HG03469 (cell line): ENCODE measurements around the gene RNF144A.
"Not testable (repeated sequence)": the region's sequence is repeated elsewhere in the genome, so short reads cannot be mapped to it uniquely, and the experiment has no call there.

Source experiments
- ATAC-seq: cut with Tn5 transposase; IDR thresholded peaks from one replicate; pipeline ENCODE4 v1.9.1; 2021; ENCODE audit warnings: mild to moderate bottlenecking, moderate library complexity, moderate number of reproducible peaks; ENCODE audit not compliant: unreplicated experiment

RNF144A gene

DNA sequence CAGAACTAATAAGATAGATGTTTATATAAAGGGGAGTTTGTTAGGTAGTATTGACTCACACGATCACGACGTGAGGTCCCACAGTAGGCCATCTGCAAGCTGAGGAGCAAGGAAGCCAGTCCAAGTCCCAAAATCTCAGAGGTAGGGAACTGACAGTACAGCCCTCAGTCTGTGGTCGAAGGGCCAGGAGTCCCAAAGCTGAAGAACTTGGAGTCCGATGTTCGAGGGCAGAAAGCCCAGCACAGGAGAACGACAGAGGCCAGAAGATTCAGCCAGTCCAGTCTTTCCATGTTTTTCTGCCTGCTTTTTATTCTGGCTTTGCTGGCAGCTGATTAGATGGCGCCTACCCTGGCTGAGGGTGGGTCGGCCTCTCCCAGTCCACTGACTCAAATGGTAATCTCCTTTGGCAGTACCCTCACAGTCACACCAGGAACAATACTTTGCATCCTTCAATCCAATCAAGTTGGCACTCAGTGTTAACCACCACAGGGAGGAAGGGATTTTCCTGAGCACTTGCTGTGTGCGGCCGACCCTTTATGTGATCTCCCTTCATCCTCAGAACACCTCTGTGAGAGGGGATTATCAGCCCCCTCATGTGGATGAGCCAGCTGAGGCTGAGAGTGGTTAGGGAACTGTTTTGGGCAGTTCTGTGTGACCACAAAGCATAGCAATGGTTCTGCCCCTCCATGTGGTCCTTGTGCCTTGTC is 78.3 kb downstream of the RNF144A start:
- no peak for ATAC-seq

DNA sequence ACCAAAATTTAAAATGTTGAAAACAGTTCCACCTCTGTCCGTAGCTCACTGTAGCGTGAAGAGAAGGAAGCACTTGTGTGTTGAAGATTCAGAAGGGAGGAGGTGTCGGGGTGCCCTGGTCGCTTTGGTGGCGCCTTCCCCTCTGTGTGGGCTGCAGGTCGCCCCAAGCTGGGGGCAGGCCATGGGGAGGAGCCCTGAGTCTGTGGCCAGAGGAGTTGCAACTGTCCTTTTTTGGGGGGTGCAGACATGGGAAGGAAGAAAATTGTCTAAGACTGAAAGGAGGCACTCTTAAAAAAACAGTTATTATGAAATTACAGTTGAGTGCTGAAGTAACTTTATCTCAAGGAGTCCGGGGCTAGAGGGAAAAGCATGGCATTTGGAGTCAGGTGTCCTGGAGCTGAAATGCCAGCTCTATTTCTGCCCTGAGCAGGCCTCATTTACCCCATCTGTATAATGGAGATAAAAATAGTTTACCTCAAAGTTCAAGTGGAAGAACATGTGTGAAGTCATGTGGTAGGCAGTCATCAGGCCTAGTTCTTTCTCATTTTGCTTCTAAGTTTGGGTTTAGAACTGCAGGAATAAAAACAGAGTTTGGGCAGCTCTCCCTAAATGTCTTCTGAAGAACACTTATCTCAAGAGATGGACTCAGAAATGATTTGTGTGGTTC is 82.1 kb downstream of the RNF144A start:
- peak; percentile 81 for ATAC-seq

DNA sequence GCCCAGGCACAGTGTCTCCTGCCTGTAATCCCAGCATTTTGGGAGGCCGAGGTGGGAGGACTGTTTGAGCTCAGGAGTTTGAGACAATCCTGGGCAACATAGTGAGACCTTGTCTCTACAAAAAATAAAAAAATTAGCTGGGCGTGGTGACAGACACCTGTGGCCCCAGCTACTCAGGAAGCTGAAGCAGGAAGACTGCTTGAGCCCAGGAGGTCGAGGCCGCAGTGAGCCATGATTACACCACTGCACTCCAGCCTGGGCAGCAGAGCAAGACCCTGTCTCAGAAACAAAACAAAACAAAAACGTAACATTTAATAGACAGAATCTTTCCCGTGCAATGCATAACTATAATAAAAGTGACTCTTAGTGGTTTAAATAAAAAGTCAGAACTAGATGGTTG is 84.2 kb downstream of the RNF144A start:
- not testable (repeated sequence) for ATAC-seq

DNA sequence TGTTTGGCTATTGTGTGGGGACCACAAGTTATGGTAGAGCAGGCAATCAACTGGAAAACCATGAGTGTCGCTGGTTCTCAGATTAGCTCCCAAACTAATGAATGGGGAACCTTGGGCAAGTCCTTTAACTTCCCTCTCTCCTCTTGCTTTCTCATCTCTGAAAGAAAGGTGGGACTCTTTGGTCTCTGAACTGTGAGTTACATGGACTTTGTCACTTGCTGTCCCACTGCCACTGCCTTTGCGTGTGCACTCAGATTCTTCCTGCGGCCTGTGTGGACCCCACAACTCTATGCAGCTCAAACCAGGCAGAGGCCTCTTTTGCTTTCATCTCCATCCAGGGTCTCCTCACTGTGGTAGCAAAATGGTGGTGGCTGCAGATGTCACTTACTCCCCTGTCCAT is 86.7 kb downstream of the RNF144A start:
- ATAC-seq, result no peak

DNA sequence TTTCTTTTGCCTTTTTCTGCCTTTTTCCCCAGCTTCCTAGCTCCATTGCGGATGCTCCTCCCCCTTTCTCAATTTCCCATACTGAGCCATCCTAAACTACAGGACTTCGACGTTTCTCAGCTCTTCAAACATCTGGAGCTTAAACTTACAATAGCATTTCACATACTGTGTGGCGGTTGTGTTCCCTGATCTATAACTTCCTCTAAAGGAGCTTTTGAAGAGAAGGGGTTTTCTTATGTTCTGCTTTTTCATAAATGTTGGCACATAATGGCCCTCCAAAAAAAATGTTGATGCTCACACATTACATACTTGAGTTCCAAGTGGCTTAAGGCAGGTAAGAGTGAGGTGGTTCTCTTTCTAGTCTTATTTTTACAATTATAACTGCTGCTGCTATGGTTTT is 87.4 kb downstream of the RNF144A start:
- no peak for ATAC-seq

DNA sequence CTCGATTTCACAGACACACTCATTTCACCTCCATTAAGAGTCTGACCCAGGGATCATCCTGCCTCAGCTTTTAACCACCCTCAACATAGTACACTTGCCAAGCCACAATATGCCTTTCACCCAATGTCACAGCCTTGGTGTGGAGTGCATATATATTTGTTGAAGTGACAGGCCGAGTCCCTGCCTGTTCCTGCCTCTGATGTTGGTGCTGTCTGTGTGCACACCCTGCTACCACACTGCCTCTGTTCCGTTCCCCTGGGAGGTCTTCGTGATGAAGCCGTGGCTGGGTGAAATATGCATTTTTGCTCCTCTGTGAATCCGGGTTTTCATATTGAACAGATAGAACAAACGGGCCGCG is 90.3 kb downstream of the RNF144A start:
- ATAC-seq, result no peak

DNA sequence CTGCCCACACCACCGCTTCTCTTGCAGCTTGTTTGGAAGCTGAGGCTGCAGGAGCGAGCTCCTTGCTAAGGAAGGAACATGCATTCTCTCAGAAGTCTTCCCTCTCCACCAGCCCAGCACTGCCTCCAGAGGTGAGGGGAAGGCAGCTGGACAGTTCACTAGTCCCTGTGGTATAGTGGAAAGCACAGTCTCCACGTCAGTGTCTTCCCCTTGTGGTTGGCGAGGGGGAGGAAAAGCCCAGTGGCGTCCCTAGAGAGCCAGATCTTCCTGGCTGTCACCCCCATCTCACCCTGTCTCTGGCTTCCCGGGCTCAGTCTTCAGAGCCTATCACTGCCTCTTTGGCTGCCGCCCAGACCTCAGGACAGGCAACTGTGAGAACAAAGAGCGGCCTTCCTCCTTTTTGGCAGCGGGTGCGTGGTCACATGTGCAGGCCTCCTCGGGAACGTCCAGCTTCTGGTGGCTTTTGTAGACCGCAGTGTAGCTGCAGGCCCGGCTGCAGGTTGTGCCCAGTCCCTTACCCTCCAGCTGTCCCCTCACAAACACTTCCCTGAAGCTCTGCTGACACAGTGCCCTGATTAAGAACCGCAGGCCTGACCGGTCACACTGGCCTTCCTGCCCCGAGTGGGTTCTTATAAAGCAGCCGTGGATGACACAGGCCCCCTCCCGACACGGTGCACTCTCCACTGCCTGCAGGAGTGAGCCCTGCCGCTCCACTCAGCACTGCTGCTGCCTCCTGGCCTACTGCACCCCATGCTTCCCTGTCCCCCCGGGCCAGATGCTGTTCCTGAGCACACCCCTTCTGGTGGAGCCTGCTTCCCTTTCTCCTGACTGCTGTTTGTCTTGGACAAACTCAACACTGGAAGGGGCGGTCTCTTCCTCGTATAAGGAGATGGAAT is 90.9 kb downstream of the RNF144A start:
- ATAC-seq, result no peak

DNA sequence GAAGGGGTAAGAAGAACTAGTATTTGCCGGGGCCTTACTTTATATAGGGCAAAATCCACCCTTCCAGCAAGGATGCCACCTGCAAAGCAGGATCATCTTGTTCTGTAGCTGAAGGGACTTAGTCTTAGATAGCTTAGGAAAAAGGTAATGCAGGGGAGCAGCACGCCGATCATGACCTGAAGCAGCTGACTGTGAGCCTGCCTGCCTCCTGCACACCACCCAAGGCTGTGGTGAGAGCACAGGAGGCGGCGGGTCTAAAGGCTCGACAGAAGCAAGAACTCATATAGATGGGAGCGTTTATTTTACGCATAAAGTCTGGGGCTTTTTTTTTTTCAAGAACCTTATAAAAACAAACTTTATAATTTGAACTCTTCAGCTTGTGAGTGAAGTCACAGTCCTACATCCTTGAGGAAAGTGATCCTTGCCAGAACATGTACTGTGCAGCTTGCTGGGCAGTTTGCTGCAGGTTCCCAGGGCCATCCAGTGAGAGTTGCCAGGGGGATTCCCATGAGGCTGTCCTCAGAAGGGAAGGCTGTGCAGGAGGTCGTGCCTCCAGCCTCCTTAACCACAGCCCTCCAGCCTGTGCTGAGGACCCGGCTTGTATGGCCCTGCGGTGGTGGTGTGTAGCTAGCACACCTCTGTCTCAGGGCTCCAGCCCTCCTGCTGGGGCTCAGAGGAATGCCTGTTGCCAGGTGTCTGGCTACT is 92.1 kb downstream of the RNF144A start:
- ATAC-seq, result no peak

DNA sequence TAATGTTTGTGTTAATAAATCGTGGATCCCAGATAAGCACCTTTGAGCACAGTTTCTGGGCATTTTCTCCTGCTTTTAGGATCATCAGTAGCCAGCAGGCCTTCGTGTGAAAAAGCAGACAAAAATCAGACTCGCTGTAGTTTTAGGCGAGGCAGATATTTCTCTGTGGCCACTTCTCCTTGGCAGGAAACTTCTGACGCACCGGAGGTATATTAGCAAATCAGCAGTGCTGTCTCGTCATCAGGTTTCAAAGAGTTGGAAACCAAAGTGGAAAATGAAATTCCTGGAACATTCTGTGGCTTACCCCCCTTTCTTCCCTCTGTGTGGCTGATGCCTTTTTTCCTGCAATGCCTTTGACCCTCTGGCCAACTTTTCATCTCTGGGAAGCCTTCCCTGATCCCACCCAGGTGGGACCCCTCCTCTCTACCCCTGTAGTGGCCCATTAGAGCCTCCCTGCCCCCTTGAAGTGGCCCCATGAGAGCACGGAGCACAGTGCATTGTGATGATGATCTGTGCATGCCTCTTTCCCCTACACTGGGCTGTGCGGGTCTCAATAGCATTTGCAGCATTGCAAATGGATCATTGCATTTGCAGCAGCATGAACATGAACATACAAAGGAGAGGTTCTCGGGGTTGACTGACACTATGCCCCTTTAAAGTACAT is 93.3 kb downstream of the RNF144A start:
- ATAC-seq, result no peak

DNA sequence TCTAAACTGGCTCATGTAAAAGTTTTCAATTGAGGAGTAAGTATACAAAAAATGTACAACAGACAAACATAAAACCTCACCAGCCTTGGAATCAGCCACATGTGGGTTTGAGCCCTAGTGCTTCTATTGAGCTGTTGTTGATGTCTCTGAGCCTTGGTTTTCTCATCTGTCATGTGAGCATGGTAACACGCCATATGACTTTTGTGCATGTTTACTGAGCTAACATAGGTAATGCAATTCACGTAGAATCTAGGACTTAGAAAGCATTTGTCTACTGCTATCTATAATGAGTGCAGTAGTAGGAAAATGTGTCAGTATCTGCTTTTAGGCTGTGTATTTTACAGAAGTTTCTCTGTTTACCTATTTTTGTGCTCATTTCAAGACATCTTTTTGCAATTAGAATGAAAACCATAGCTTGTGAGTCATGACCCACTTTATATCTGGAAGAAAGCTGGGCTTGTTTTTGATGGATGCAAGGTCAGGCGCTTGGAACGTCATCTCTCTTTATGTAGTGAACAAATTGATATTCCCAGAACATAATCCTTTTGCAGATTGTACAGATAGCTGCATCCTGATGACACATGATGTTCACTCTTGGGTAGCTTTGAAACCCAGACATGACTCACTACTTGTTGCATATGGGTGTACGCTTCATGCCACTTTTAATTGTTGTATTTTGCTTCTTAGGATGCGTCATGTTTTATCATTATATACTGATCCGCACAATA is 94.3 kb downstream of the RNF144A start:
- no peak for ATAC-seq

DNA sequence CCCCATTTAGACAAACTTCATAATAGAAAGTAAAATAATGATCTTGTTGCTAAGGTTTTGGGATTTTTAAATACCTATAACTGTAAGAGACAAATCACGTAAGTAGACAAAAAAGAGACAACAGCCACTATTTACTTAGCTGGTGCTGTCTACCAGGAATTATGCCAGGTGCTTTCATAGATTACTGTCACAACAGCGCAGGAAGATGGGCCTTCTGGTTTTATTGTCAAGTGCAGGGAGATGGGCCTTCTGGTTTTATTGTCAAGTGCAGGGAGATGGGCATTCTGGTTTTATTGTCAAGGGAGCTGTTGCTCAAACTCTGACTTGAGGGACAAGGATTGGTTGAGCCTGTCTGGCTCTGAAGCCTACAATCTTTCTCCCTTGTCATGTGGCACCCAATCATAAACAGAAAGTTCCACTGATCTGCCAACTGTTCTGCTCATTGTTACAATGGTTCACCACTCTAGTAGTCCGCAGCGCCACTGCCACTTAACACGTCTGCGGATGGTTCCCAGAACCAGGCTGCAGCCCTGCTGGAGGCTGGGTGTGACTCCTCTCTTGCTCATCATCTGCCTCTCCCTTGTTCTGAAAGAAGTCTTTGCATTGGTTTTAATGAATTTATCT is 95.0 kb downstream of the RNF144A start:
- ATAC-seq, result no peak

DNA sequence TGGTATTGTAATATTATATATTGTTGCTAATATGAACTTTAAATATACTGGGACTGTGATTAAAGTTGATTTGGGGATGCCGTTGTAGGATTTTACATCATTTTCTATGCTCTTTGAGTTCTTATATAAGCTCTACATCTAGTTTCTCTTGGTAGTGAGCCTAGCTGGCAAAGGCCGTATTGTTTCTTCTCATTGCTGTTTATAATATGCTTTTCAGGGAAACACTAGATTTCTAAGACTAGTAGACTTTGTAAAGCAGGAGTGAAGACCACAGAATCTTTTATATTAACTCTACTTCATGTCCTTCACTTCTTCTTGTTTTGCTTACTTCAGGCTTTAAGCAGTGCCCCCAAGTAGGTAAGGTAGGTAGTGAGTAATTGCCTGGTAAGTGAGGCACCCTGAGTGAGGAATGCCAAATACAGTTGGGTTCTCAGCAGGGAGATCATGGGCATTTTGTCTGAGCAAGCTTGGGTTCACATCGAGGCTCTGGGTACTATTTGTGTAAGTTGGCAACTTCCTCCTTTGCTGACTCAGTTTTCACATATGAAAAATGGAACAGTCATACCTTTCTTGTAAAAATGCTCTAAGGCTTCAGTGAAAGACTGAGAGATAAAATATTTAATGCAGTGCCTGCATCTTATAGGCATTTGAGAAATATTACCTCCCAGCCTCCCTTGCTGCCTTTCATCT is 96.4 kb downstream of the RNF144A start:
- no peak for ATAC-seq

DNA sequence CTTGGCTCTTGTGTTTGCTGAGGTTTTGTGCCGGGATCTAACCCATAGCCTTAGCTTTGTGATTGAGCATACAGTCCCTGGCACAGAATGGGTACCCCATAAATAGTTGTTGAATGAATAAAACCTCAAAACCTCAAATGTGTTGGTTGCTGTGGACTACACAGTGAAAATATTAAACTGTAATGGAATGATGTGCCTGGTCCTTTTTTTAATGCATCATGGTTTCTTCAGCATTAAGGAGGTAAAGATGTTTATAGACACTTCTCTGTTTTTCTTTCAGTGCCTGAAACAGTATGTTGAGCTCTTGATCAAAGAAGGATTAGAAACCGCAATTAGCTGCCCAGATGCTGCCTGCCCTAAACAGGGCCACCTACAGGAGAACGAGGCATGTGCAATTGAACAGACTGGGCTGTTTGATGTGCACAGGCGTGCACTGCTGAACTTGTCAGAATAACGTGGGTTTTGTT is 97.0 kb downstream of the RNF144A start:
- ATAC-seq, result peak; percentile 58

DNA sequence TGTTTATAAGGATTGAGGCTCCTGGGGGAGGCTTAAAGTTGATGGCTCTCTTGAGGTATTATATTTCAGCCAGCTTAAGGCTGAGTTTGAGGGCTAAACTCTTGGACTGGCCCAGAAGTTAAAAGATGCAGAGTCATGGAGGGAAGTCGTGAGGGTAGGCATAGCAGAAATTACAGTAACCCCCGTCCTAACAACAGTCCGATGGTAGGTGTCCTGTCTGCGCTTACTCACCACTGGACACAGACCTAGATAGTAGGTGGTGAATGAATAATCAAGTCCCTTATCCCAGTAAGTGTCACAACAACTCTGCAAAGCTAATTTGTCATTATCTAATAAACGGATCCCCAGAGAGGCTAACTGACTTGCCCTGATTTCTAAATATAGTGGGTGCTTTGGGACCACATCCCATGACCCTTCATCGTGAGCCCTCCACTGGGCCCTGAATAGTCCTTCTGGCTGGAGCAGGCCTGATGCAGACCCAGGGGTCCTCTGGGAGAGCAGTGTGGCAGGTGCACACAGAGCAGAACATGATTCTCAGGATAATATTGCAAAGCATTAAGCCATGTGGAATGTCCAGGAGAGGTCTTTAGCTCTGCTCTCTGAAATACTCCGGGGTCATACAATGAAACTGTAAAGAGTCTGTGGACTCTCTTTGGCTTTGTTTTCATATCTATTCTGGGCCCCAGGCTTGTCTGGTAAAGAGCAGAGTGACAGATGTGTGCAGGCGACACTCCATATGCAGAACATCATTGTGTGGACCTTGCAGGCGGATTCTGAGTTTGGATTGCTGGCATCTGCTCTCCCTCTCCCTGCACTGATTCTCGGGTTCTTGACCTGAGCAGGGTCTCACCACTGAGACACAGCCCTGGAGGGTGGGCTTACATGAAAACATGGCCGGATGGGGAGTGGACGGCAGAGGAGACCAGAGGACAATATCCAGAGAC is 98.1 kb downstream of the RNF144A start:
- no peak for ATAC-seq

DNA sequence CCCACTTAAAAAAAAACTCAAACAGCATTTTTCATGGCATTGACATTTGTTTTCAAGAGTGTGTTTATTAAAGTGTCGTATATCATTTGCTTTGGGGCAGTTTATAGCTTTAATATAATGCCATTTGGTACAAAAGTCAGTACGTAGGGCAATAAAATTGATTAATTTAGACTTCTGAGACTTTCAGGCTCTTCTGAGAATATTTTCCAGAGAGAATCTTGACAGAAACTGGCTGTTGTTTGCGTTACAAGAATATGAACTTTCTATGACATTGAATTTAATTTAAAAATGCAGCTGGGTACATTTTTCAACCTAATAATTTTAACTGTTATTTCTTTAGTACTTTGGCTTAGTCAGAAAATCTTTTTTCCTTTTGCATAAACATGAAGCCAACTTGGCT is 98.9 kb downstream of the RNF144A start:
- no peak for ATAC-seq

DNA sequence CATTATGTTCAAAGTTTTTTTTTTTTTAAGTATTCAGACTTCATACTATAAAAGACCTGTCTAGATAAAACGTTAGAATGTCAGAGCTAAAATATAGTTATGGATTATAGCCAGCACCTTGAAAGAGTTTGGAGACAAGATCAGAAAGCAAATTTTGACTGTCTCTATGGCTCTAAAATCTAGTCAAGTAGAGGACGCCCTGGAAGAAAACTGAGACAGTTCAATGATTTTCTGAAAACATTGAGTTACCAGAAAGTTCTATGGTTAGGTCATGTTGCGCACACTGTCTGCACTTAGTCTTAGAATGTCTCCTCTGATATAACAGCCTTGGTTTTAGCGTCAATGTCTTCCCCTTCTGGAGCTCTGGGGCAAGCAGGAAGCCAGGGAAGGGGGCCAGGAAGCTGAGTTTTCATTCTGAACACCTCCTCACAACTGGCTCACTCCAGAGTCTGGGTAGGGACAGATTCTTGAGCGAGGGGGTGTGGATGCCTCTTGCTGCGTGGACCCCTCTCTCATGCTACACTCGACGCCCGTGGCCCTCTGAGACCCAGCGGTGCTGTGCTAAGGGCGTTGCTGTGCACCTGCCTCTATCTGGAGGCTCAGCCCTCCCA is 99.5 kb downstream of the RNF144A start:
- ATAC-seq, result no peak

DNA sequence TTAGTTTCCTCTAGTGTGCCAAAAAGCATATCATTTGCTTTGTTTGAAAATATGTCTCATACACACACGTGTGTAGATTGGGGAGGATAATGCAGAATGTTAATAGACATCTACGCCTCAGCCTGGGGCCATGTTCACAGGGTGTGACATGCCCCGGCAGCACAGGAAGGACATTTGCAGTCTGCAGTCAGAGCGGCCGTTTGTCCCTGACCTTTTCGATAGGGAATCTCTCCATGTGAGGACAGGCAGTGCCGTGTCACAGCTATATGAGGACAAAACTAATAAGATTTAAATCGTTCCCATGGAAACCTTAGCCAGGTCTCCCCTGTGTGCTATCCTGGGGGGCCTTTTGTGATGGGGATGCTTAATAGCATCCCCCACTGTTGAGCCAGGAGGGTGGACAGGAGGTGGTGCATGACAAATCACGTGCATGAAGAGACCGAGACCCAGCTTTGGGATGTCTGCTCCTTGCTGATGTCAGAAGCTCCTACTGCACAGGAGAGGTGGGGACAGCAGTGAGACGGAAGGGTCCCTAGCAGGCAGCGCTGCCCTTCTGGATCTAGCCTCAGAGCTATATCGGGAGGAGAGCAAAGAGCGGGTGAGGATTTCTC is 100.6 kb downstream of the RNF144A start:
- no peak for ATAC-seq
